GM21515 (cell line): Measurements from ENCODE around the gene CPNE4.

ENCODE experiments used
- ATAC-seq: cut with Tn5 transposase; IDR thresholded peaks from one replicate; pipeline ENCODE4 v1.9.1; 2021; ENCODE audit not compliant: unreplicated experiment

The CPNE4 gene

GRCh38 chr3:132017137-132017536, 17.7 kb downstream of the CPNE4 start:
- ATAC-seq: no peak

- ATAC-seq: no peak
These were observed 18.5 kb downstream of the CPNE4 start for GRCh38 chr3:132016061-132017041.

GRCh38 chr3:132014105-132014504, 20.7 kb downstream of the CPNE4 start:
- ATAC-seq: no peak

DNA sequence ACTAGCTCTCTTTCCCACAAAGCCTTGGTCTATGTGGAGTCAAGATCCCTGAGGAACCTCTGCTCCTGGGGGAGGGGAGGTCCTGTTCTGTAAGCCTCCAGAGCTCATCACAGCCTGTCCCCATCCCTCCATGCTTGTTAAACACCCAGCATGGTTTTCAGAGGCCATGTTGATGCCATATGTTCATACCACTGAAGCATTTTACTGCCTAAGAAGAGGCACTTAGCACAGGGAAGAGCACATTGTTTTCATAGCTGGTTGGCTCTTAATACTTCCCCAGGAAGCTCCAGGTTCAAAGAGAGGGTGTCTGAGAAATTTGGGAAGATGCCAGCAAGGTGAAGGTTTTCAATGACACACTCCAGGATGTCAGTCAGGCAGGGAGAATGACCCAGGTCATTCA, 25.6 kb downstream of the CPNE4 start:
- ATAC-seq: no peak

- no peak for ATAC-seq
These were observed 26.0 kb downstream of the CPNE4 start for GRCh38 chr3:132008837-132009236.

GRCh38 chr3:132007617-132008016, 27.2 kb downstream of the CPNE4 start:
- no peak for ATAC-seq

GRCh38 chr3:132006605-132007204, 28.1 kb downstream of the CPNE4 start:
- ATAC-seq: no peak

- ATAC-seq: no peak
These were observed 30.2 kb downstream of the CPNE4 start for GRCh38 chr3:132004571-132004970.

DNA sequence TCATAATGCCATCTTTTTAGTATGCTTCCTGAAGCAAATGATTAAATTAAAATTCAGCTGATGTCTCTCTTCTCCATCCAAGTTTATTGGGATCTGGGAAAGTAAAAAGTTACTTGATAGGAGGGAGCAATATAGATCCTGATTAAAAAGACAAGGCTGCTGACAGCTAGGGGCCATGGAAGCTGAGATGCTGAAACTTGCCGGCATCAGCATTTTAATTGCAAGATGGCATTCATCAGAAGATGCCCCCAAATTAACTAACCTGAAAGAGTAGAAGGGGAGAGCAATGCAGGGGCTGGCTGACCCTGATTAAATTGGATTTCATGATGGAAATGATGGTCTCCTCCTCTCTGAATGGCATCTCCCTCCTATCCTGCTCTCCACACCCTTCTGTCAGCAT, 31.1 kb downstream of the CPNE4 start:
- no peak for ATAC-seq

- ATAC-seq: no peak
These were observed 32.8 kb downstream of the CPNE4 start for GRCh38 chr3:132001999-132002398.

DNA sequence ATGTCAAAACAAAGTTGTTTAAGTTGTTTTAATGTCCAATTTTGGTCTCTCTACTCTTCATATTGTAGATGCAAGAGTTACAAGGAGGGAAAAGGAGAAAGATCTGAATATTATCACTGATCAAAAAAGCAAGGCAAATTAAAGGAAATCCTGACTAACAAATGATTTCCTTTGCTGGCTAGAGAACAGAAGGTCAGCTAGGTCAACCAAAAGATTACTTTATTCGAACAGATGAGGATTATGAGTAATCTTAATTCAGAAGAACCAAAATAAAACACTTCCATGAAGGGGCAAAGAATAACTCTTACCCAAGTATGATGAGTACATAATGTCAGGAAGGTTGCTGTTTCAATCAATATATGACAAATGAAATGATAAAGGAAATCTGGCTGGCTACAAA, 33.8 kb downstream of the CPNE4 start:
- no peak for ATAC-seq

DNA sequence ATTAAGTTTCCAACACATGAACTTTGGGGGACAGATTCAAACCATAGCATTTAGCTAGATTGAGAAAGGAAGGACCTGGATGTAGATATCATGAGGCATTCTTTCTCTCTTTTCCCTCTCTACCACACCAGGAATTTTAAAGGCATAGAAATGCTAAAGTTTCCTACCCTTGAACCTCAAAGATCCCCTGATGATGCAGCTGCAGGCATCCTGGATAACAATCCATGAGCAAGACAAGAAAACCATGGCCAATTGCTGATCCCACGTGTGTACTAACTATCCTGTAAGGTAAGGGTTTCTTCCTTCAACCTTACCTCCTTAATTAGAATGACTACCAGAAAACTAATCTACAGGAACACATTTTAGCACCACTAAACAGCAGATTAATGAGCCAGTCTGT, 36.8 kb downstream of the CPNE4 start:
- ATAC-seq: no peak

GRCh38 chr3:131995891-131996290, 38.9 kb downstream of the CPNE4 start:
- no peak for ATAC-seq

DNA sequence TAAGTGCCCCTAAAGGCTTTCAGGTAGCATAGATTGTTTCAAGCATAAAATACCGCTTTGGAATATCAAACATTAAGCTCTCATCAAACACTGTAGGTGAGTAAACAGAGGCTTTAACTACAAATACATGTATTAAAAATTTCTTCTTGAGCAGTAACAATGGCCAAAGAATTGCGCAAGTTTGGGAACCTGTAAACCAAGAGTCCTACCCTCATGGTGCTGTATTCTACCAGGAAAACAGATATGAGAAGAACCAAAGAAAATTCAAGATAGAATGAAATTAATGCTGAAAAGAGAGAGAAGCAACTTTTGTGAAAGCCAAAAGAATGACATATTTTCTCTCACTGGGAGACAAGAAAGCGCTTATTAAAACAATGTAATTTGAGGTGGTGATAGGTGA, 45.5 kb downstream of the CPNE4 start:
- no peak for ATAC-seq

DNA sequence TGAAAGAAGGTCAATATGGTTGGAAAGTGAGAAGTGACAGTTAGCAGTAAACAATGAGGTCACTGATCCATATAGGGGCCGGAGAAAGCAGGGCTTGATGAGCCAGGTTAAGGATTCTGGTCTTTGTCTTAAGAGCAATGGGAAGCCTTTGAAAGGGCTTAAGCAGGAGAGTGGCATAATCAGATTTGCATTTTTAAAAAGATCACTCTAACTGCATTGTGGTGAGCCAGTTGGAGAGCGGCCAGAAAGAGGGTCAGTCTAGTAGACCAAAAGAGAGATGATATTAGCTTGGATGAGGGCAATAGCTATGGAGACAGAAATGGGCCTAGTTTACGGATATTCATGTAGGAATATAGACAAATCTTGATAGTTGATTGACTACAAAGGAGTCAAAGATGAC, 46.6 kb downstream of the CPNE4 start:
- no peak for ATAC-seq

DNA sequence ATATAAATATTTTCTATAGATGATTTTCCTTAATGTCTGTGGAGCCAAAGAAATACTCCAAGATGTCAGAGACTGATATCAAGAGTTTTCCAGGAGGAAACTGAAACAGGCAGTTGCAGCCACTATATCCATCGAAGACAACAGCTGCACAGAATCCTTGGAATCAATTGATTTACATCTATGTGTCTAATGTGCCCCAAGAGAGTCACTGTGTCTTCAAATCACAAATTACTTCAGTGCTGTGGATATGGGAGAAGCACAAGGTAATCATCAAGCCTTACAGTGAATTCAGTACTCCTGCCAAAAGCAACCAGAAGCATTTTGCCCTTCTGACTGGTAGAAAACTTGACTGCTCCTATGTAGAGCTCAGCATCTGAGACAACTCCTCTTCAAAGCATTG, 51.1 kb downstream of the CPNE4 start:
- ATAC-seq: no peak

- ATAC-seq: no peak
These were observed 53.5 kb downstream of the CPNE4 start for GRCh38 chr3:131981323-131981722.

- ATAC-seq: no peak
These were observed 58.4 kb downstream of the CPNE4 start for GRCh38 chr3:131976448-131976847.

GRCh38 chr3:131975047-131975446, 59.8 kb downstream of the CPNE4 start:
- ATAC-seq: no peak

GRCh38 chr3:131973731-131974130, 61.1 kb downstream of the CPNE4 start:
- no peak for ATAC-seq

DNA sequence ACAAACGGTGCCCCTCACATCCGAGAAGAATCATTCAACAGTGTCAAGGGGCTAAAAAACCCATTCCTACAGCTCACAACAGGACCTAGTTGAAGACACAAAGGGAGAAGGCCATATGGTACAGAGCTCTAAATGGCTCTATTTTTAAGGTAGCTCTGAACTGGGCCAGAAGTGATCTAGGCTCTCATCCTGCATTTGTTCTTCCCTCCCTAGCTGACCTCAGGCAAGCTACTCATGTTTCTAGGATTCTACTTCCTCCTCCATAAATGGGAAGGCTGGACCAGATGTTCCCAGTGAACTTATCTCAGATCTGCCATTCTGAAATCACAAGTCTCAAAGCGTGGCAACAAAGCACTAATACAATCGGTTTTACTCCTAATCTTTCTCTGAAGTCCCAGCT, 62.3 kb downstream of the CPNE4 start:
- ATAC-seq: no peak

DNA sequence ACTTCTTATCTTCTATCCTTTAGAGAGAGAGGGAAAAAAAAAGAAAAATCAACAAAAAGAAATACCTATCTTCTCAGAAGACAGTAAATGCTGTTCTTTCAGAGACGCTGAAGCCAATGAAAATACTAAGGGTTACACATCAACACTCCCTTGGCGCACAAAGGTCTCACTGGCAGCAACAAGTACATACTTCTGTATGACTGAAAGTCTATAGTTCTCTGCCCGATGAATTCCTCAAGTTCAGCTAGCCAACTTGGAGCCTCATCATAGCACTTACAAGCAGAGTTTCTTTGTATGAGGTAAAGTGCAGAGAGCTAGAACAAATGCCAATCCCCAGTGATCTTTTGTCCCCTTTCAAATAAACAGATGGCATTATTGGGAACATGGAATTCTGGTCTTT, 62.7 kb downstream of the CPNE4 start:
- no peak for ATAC-seq
